HEK293 (cell line): ENCODE data around the gene LMAN1L.

Experiments
- ZEB2 ChIP-seq: fragments of 450-650 bp; formaldehyde crosslinking; IDR thresholded peaks from 2 replicates; pipeline ENCODE4 v1.5.1; 2016; ENCODE audit warnings: missing biosample characterization, missing genetic modification characterization
- ZFHX2 ChIP-seq: fragments of 450-650 bp; formaldehyde crosslinking; conservative IDR thresholded peaks from 2 replicates; pipeline ENCODE4 v1.5.1; 2016; ENCODE audit warnings: missing biosample characterization, missing genetic modification characterization
- ZNF274 ChIP-seq, 2 experiments: fragments of 200-500 bp in 1 of 2; fragments of 450-650 bp in 1 of 2; sonication (Bioruptor generic) in 1 of 2; formaldehyde crosslinking in 1 of 2; IDR thresholded peaks; 2 replicates each; pipeline versions ENCODE4 v1.5.1 to v1.6.1; 2014 to 2016; ENCODE audit warnings: borderline replicate concordance in 1 of 2, inconsistent platforms in 1 of 2, low read length in 1 of 2, missing biosample characterization in 1 of 2, missing genetic modification characterization in 1 of 2
- TF ChIP-seq, protein P1 (sequence below): fragments of 450-650 bp; formaldehyde crosslinking; IDR thresholded peaks from 2 replicates; pipeline ENCODE4 v1.5.1; 2016; ENCODE audit warnings: missing biosample characterization, missing genetic modification characterization
- TF ChIP-seq, protein P2 (sequence below): fragments of 450-650 bp; formaldehyde crosslinking; conservative IDR thresholded peaks from 2 replicates; pipeline ENCODE4 v1.5.1; 2016; ENCODE audit warnings: low read depth, missing biosample characterization, missing genetic modification characterization

DNA sequence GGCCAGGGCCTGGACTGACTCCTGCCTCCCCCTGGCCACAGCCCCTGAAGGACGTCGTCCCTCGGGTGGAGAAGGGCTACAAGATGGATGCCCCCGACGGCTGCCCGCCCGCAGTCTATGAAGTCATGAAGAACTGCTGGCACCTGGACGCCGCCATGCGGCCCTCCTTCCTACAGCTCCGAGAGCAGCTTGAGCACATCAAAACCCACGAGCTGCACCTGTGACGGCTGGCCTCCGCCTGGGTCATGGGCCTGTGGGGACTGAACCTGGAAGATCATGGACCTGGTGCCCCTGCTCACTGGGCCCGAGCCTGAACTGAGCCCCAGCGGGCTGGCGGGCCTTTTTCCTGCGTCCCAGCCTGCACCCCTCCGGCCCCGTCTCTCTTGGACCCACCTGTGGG is 10.3 kb upstream of the LMAN1L start:
- TF ChIP-seq, protein P1, sequence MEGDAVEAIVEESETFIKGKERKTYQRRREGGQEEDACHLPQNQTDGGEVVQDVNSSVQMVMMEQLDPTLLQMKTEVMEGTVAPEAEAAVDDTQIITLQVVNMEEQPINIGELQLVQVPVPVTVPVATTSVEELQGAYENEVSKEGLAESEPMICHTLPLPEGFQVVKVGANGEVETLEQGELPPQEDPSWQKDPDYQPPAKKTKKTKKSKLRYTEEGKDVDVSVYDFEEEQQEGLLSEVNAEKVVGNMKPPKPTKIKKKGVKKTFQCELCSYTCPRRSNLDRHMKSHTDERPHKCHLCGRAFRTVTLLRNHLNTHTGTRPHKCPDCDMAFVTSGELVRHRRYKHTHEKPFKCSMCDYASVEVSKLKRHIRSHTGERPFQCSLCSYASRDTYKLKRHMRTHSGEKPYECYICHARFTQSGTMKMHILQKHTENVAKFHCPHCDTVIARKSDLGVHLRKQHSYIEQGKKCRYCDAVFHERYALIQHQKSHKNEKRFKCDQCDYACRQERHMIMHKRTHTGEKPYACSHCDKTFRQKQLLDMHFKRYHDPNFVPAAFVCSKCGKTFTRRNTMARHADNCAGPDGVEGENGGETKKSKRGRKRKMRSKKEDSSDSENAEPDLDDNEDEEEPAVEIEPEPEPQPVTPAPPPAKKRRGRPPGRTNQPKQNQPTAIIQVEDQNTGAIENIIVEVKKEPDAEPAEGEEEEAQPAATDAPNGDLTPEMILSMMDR (tag by site-specific recombination) = no peak
- no peak for TF ChIP-seq ZEB2 (tag by site-specific recombination)
- no peak for TF ChIP-seq ZNF274 (IDR thresholded peaks at IDR 0.05; ENCODE audit: low read length)
- no peak for TF ChIP-seq ZNF274 (tag by site-specific recombination; IDR thresholded peaks at IDR 0.05; ENCODE audit: borderline replicate concordance)
- TF ChIP-seq, protein P2, sequence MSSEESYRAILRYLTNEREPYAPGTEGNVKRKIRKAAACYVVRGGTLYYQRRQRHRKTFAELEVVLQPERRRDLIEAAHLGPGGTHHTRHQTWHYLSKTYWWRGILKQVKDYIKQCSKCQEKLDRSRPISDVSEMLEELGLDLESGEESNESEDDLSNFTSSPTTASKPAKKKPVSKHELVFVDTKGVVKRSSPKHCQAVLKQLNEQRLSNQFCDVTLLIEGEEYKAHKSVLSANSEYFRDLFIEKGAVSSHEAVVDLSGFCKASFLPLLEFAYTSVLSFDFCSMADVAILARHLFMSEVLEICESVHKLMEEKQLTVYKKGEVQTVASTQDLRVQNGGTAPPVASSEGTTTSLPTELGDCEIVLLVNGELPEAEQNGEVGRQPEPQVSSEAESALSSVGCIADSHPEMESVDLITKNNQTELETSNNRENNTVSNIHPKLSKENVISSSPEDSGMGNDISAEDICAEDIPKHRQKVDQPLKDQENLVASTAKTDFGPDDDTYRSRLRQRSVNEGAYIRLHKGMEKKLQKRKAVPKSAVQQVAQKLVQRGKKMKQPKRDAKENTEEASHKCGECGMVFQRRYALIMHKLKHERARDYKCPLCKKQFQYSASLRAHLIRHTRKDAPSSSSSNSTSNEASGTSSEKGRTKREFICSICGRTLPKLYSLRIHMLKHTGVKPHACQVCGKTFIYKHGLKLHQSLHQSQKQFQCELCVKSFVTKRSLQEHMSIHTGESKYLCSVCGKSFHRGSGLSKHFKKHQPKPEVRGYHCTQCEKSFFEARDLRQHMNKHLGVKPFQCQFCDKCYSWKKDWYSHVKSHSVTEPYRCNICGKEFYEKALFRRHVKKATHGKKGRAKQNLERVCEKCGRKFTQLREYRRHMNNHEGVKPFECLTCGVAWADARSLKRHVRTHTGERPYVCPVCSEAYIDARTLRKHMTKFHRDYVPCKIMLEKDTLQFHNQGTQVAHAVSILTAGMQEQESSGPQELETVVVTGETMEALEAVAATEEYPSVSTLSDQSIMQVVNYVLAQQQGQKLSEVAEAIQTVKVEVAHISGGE = no peak
- TF ChIP-seq ZFHX2 (tag by site-specific recombination) = no peak
